ENCODE data around the gene FAM131C.
"Not testable (repeated sequence)": the region's sequence is repeated elsewhere in the genome, so short reads cannot be mapped to it uniquely, and the experiment has no call there.

FAM131C gene

GRCh38 chr1:16076031-16076864, 2.8 kb upstream of the FAM131C start:
- DNase-seq = no peak

- DNase-seq = no peak
Measured at GRCh38 chr1:16075337-16076030, 2.0 kb upstream of the FAM131C start.

GRCh38 chr1:16074217-16074616, 766 bp upstream of the FAM131C start:
- no peak for DNase-seq

- DNase-seq = no peak
Measured at GRCh38 chr1:16072616-16073484, 601 bp downstream of the FAM131C start.

GRCh38 chr1:16072095-16072494, 1.4 kb downstream of the FAM131C start:
- DNase-seq = no peak

GRCh38 chr1:16071614-16072013, 1.8 kb downstream of the FAM131C start:
- no peak for DNase-seq

GRCh38 chr1:16070640-16071355, 2.7 kb downstream of the FAM131C start:
- no peak for DNase-seq

GRCh38 chr1:16068356-16069270, 4.8 kb downstream of the FAM131C start:
- no peak for DNase-seq

- DNase-seq = no peak
Measured at GRCh38 chr1:16067933-16068332, 5.5 kb downstream of the FAM131C start.

GRCh38 chr1:16067127-16067768, 6.2 kb downstream of the FAM131C start:
- DNase-seq = peak; percentile 17

- DNase-seq = no peak
Measured at GRCh38 chr1:16066245-16066644, 7.2 kb downstream of the FAM131C start.

GRCh38 chr1:16065269-16065576, 8.2 kb downstream of the FAM131C start:
- no peak for DNase-seq

GRCh38 chr1:16064536-16065268, 8.7 kb downstream of the FAM131C start:
- DNase-seq = no peak

- DNase-seq = no peak
Measured at GRCh38 chr1:16063921-16064320, 9.5 kb downstream of the FAM131C start.

- DNase-seq = no peak
Measured at GRCh38 chr1:16063226-16063829, 10.1 kb downstream of the FAM131C start.

GRCh38 chr1:16062687-16063075, 10.8 kb downstream of the FAM131C start:
- DNase-seq = not testable (repeated sequence)

GRCh38 chr1:16061989-16062686, 11.3 kb downstream of the FAM131C start:
- DNase-seq = not testable (repeated sequence)

- DNase-seq = no peak
Measured at GRCh38 chr1:16061266-16061665, 12.2 kb downstream of the FAM131C start.

GRCh38 chr1:16058394-16059120, 14.9 kb downstream of the FAM131C start:
- DNase-seq = not testable (repeated sequence)
